Tibial nerve (tissue), 4 donors: Measurements from ENCODE around the gene ZACN. TPM values are rescaled to one million over a fixed set of nuclear protein-coding genes. Genes with fewer than 3 reads are reported as not detected.

Experiments
- DNase-seq, 2 donors: peaks; one replicate each; pipeline ENCODE4 v3.0.0-alpha.2; 2019; ENCODE audit warnings: low spot score in 2 of 2
- H3K27ac ChIP-seq, 4 donors: fragments of 200-600 bp; sonication (generic) in 3 of 4; one replicate each; pipeline ENCODE4 v1.5.1; 2017 to 2019; ENCODE audit warnings: mild to moderate bottlenecking in 1 of 4
- H3K27me3 ChIP-seq, 2 donors: fragments of 200-600 bp; sonication (generic) in 1 of 2; one replicate each; pipeline versions ENCODE4 v1.5.1 to v1.6.0; 2017 to 2019
- H3K36me3 ChIP-seq, 3 donors: fragments of 200-600 bp; sonication (generic); one replicate each; pipeline ENCODE4 v1.5.1; 2018 to 2019
- H3K4me1 ChIP-seq, 4 donors: fragments of 200-600 bp; sonication (generic) in 3 of 4; one replicate each; pipeline ENCODE4 v1.5.1; 2017 to 2019
- H3K4me3 ChIP-seq, 4 donors: fragments of 200-600 bp; sonication (generic) in 3 of 4; one replicate each; pipeline ENCODE4 v1.5.1; 2017 to 2019; ENCODE audit warnings: mild to moderate bottlenecking in 1 of 4, moderate library complexity in 1 of 4
- H3K9me3 ChIP-seq, 4 donors: fragments of 200-600 bp; sonication (generic) in 3 of 4; one replicate each; pipeline ENCODE4 v1.5.1; 2017 to 2019
- CTCF ChIP-seq, 5 experiments: fragments of 200-600 bp in 3 of 5; fragments of 450-650 bp in 2 of 5; sonication (generic) in 3 of 5; IDR thresholded peaks; one replicate each; pipeline ENCODE4 v1.5.1; 2016 to 2019; ENCODE audit warnings: antibody characterized with exemption in 5 of 5, mild to moderate bottlenecking in 3 of 5, moderate library complexity in 2 of 5
- EP300 ChIP-seq, 2 donors: sonication (generic); formaldehyde crosslinking; IDR thresholded peaks; one replicate each; pipeline ENCODE4 v1.6.1; 2017; ENCODE audit warnings: antibody characterized with exemption in 2 of 2, mild to moderate bottlenecking in 1 of 2
- POLR2A ChIP-seq, 2 donors: fragments of 450-650 bp; IDR thresholded peaks; one replicate each; pipeline ENCODE4 v1.6.1; 2017; ENCODE audit warnings: antibody characterized with exemption in 2 of 2, mild to moderate bottlenecking in 2 of 2, moderate library complexity in 2 of 2
- WGBS, 2 donors: methylation state at CpG; one replicate each; pipeline ENCODE4 v1.1.5; 2018; 5-methylcytosine and 5-hydroxymethylcytosine counted together
- total RNA-seq, 4 donors: library from RNA; depleted of rRNA; stranded (reverse); fragments of >200 nt; gene quantifications; one replicate each; pipeline ENCODE4 v1.1.0, GENCODE V29; 2016

ZACN gene
- total RNA-seq, 4 donors from 2014 or later = not detected

- Histone ChIP-seq H3K4me1 (peaks cover 0 to 14% (median 10%) of the 10 kb centered on the region in 4 donors), H3K9me3 (no peaks in the 10 kb centered on the region), H3K27me3 (no peaks in the 10 kb centered on the region), H3K4me3 (no peak overlapping the region), H3K27ac (no peak overlapping the region), H3K36me3 (no peaks in the 10 kb centered on the region)
- 89 to 91% methylated on average over 5 of the region's 5 CpGs for WGBS, 2 donors
- TF ChIP-seq CTCF (IDR thresholded peaks at IDR 0.05) (no peak), EP300 (IDR thresholded peaks at IDR 0.05) (no peak), POLR2A (IDR thresholded peaks at IDR 0.05) (no peak)
- no peak for DNase-seq
These were observed 41.7 kb downstream of the ZACN start for GRCh38 chr17:76120658-76121008.

GRCh38 chr17:76121932-76122430, 43.0 kb downstream of the ZACN start:
- 33 to 41% methylated on average over 10 to 34 of the region's 42 CpGs for WGBS, 2 donors
- H3K4me1 ChIP-seq = peaks cover 0 to 14% (median 10%) of the 10 kb centered on the region in 4 donors
- DNase-seq = no peak
- H3K9me3 ChIP-seq = no peaks in the 10 kb centered on the region
- H3K27me3 ChIP-seq = no peaks in the 10 kb centered on the region
- no peaks in the 10 kb centered on the region for H3K36me3 ChIP-seq
- no peak for TF ChIP-seq EP300 (IDR thresholded peaks at IDR 0.05)
- no peak for TF ChIP-seq POLR2A (IDR thresholded peaks at IDR 0.05)
- TF ChIP-seq CTCF (IDR thresholded peaks at IDR 0.05) = no peak
- peak overlapping the region in 3 of 4 donors; percentile 36 to 51 (median 46) for H3K4me3 ChIP-seq
- H3K27ac ChIP-seq = peak overlapping the region in 2 of 4 donors; percentile 68 to 73

GRCh38 chr17:76122431-76123190, 43.6 kb downstream of the ZACN start:
- Histone ChIP-seq H3K27me3 (no peaks in the 10 kb centered on the region), H3K27ac (peak overlapping the region in 1 of 4 donors; percentile 73), H3K36me3 (no peaks in the 10 kb centered on the region), H3K4me3 (no peak overlapping the region), H3K4me1 (peaks cover 0 to 14% (median 10%) of the 10 kb centered on the region in 4 donors), H3K9me3 (no peaks in the 10 kb centered on the region)
- TF ChIP-seq POLR2A (IDR thresholded peaks at IDR 0.05) = no peak
- no peak for TF ChIP-seq EP300 (IDR thresholded peaks at IDR 0.05)
- no peak for TF ChIP-seq CTCF (IDR thresholded peaks at IDR 0.05)
- DNase-seq = no peak
- 80 to 84% methylated on average over 24 of the region's 24 CpGs for WGBS, 2 donors

GRCh38 chr17:76123191-76123499, 44.2 kb downstream of the ZACN start:
- H3K27ac ChIP-seq = no peak overlapping the region
- DNase-seq = no peak
- no peaks in the 10 kb centered on the region for H3K27me3 ChIP-seq
- peaks cover 0 to 14% (median 10%) of the 10 kb centered on the region in 4 donors for H3K4me1 ChIP-seq
- H3K36me3 ChIP-seq = no peaks in the 10 kb centered on the region
- WGBS, 2 donors = 76 to 78% methylated on average over 5 of the region's 5 CpGs
- TF ChIP-seq EP300 (IDR thresholded peaks at IDR 0.05) = no peak
- TF ChIP-seq CTCF (IDR thresholded peaks at IDR 0.05) = no peak
- no peak for TF ChIP-seq POLR2A (IDR thresholded peaks at IDR 0.05)
- no peak overlapping the region for H3K4me3 ChIP-seq
- no peaks in the 10 kb centered on the region for H3K9me3 ChIP-seq

- no peak for DNase-seq
- Histone ChIP-seq H3K4me3 (no peak overlapping the region), H3K27me3 (no peaks in the 10 kb centered on the region), H3K4me1 (peaks cover 0 to 14% (median 10%) of the 10 kb centered on the region in 4 donors), H3K27ac (no peak overlapping the region), H3K9me3 (no peaks in the 10 kb centered on the region), H3K36me3 (no peaks in the 10 kb centered on the region)
- 62 to 64% methylated on average over 7 to 8 of the region's 9 CpGs for WGBS, 2 donors
- TF ChIP-seq CTCF (IDR thresholded peaks at IDR 0.05) (no peak), POLR2A (IDR thresholded peaks at IDR 0.05) (no peak), EP300 (IDR thresholded peaks at IDR 0.05) (no peak)
These were observed 45.0 kb downstream of the ZACN start for GRCh38 chr17:76123749-76124581.
